A673 (cell line): ENCODE results near the gene PARN. TPM values are rescaled to one million over a fixed set of nuclear protein-coding genes. Genes with fewer than 3 reads are reported as not detected.
A peak's percentile ranks its signal among the peaks of the same experiment; 100 is the strongest.

ENCODE experiments used
- BruUV-seq: library from RNA; stranded (reverse); fragments of 400-500 nt; replicated peaks from 2 replicates; lab custom pipeline; 2021; lab: Mats Ljungman, UMichigan
- CTCF ChIA-PET: fragments of 300-600 bp; sonication (Branson Sonifier 250); formaldehyde crosslinking; loops from one replicate; lab custom pipeline; 2022; ENCODE audit warnings: antibody characterized with exemption; lab: Charles Lee
- POLR2A ChIA-PET: fragments of 300-600 bp; sonication (Branson Sonifier 250); formaldehyde crosslinking; loops from one replicate; lab custom pipeline; 2022; ENCODE audit warnings: antibody characterized with exemption; ENCODE audit not compliant: low non-redundant PET; lab: Charles Lee
- DNase-seq: peaks from one replicate; pipeline ENCODE4 v3.0.0-alpha.2; 2015; ENCODE audit warnings: low spot score
- H3K27ac ChIP-seq: fragments of 200-600 bp; sonication (generic); 2 replicates; pipeline ENCODE4 v1.5.1; 2016; ENCODE audit warnings: mixed run types, low read depth, mild to moderate bottlenecking, mixed read lengths, antibody characterized with exemption, low read length; ENCODE audit not compliant: poor library complexity, severe bottlenecking
- H3K27me3 ChIP-seq: fragments of 200-600 bp; sonication (generic); replicated peaks from 2 replicates; pipeline ENCODE4 v1.6.1; 2017; ENCODE audit warnings: mixed run types, low read depth, mild to moderate bottlenecking, mixed read lengths, antibody characterized with exemption, low read length; ENCODE audit not compliant: insufficient read depth, poor library complexity
- H3K36me3 ChIP-seq: fragments of 200-600 bp; sonication (generic); 2 replicates; pipeline ENCODE4 v1.6.1; 2016; ENCODE audit warnings: mixed run types, mild to moderate bottlenecking, mixed read lengths, antibody characterized with exemption, low read length; ENCODE audit not compliant: insufficient read depth, poor library complexity, severe bottlenecking
- H3K4me1 ChIP-seq: fragments of 200-600 bp; sonication (generic); 2 replicates; pipeline ENCODE4 v1.6.1; 2017; ENCODE audit warnings: mixed run types, mild to moderate bottlenecking, mixed read lengths, antibody characterized with exemption, low read length; ENCODE audit not compliant: insufficient read depth, poor library complexity, severe bottlenecking
- H3K4me3 ChIP-seq: fragments of 200-600 bp; sonication (generic); 2 replicates; pipeline ENCODE4 v1.5.1; 2016; ENCODE audit warnings: low read depth, mixed run types, mild to moderate bottlenecking, mixed read lengths, low read length; ENCODE audit not compliant: poor library complexity, severe bottlenecking
- H3K9me3 ChIP-seq: fragments of 200-600 bp; sonication (generic); 2 replicates; pipeline ENCODE4 v1.6.1; 2016; ENCODE audit warnings: mixed run types, low read depth, mild to moderate bottlenecking, mixed read lengths, antibody characterized with exemption, low read length; ENCODE audit not compliant: poor library complexity, severe bottlenecking
- EZH2 ChIP-seq: fragments of 200-600 bp; sonication (generic); IDR thresholded peaks from 2 replicates; pipeline ENCODE4 v1.6.1; 2017; ENCODE audit warnings: borderline replicate concordance, low read depth, mild to moderate bottlenecking, mixed read lengths, antibody characterized with exemption, low read length; ENCODE audit not compliant: poor library complexity, severe bottlenecking
- intact Hi-C: fragments of 100-400 bp; cut with micrococcal nuclease; formaldehyde crosslinking; loops from one replicate; pipeline ENCODE4 v1.10.0; 2022; ENCODE audit not compliant: unreplicated experiment
- total RNA-seq: library from RNA; stranded (reverse); gene quantifications from 2 replicates; pipeline ENCODE4 v1.2.3, GENCODE V29; 2021
- TF ChIP-seq, protein P1 (sequence below): fragments of 300-800, 200-600 bp; sonication (generic); conservative IDR thresholded peaks from 2 replicates; pipeline ENCODE4 v1.5.1; 2017; ENCODE audit warnings: low read depth, mild to moderate bottlenecking, antibody characterized with exemption, low read length, moderate library complexity, mixed read lengths

PARN gene
- total RNA-seq, 1 experiment from 2014 or later: 37.5 TPM

DNA sequence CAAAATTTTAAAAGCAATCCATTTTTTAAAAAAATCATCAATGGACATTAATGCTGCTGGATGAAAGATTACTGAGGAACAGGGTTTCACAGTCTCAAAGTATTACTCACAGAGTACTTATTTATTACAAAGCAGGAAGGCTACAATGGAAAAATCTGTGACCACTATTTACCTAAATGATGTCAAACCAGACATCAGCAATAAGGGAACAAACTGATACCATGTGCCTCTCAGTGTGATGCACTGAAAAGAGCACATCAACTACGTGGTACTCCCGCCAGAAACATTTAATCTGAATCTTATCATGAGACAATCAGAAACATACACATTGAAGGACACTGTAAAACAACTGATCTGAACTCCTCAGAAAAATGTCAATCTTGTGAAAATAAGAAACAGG lies 124.2 kb downstream of the PARN start:
- Histone ChIP-seq H3K27ac (no peak overlapping the region), H3K4me3 (no peak overlapping the region), H3K27me3 (no peaks in the 10 kb centered on the region), H3K36me3 (no peaks in the 10 kb centered on the region), H3K9me3 (no peaks in the 10 kb centered on the region), H3K4me1 (peaks cover 12% of the 10 kb centered on the region)
- no peak for DNase-seq
- ChIA-PET POLR2A (no interaction called here), CTCF (no interaction called here)
- intact Hi-C loops: no loop called here
- TF ChIP-seq, protein P1, sequence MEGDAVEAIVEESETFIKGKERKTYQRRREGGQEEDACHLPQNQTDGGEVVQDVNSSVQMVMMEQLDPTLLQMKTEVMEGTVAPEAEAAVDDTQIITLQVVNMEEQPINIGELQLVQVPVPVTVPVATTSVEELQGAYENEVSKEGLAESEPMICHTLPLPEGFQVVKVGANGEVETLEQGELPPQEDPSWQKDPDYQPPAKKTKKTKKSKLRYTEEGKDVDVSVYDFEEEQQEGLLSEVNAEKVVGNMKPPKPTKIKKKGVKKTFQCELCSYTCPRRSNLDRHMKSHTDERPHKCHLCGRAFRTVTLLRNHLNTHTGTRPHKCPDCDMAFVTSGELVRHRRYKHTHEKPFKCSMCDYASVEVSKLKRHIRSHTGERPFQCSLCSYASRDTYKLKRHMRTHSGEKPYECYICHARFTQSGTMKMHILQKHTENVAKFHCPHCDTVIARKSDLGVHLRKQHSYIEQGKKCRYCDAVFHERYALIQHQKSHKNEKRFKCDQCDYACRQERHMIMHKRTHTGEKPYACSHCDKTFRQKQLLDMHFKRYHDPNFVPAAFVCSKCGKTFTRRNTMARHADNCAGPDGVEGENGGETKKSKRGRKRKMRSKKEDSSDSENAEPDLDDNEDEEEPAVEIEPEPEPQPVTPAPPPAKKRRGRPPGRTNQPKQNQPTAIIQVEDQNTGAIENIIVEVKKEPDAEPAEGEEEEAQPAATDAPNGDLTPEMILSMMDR: no peak
- no peak for TF ChIP-seq EZH2
- BruUV-seq: no TSS peak

DNA sequence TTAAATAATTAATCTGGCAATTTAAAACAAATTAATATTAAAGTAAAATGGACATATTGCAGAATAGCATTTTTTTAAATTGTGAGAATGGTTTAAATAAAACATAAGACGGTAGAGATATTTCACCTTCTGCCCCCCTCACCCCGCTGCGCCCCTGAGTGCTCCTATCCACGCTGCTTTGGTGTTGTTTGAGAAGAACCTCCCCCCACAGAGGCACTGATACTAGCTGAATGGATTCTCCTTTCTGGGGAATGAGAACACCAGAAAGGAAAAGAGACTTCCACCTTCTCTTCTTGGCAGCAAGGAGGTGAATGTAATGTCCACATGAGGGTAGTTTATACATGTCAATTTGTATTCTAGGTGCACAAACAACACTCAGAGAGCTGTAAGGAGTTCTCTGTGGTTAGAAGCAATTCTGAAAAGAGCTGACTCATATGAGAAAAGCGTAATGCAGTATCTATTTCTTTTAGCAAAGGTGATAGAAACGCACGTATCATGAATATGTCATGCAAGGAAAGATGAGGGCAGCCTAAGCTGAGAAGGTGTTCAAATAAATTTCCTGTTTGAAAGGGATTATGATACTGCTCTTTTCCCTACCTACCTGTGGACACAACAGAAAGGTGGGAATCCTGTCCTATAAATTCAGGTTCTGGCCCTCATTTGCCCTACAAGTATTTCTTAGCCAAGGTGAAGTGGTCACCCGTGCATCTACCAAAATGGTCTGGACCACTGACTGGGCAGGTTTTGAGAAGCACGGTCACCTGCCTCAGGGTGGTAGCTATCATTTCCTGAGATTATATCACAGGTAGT lies 126.9 kb downstream of the PARN start:
- DNase-seq: no peak
- Histone ChIP-seq H3K36me3 (no peaks in the 10 kb centered on the region), H3K4me3 (no peak overlapping the region), H3K27me3 (no peaks in the 10 kb centered on the region), H3K4me1 (peaks cover 12% of the 10 kb centered on the region), H3K27ac (no peak overlapping the region), H3K9me3 (no peaks in the 10 kb centered on the region)
- ChIA-PET CTCF (no interaction called here), POLR2A (no interaction called here)
- intact Hi-C loops: no loop called here
- BruUV-seq: no TSS peak
- no peak for TF ChIP-seq EZH2
- TF ChIP-seq, protein P1: no peak

DNA sequence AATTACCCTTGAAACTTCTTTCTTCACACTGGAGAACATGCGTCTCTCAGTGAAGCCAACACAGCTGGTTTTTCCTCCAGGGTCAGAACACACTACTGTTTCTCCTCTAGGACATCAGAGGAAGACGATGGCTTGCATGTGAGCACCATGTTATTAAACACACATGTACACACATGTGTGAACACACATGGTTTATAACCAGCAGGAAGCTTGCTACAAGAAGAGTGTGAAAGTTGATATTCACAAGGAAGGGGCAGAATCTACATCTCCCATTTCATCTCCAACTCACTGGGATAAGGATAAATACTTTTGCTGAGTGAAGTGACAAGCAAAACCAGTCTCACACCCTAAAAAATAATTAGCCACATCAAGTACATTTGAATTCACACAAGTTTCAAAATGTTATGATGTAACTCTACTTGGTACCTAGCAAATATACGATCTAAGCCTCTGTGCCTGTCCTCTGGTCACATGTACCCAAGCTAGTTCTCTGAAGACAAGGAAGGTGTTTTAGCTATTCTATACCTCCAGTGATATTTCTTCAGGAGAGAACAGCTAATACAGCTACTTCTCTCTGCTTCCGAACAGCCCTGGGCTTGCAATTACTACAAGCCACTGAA lies 127.7 kb downstream of the PARN start:
- POLR2A ChIA-PET: no interaction called here
- DNase-seq: no peak
- peak overlapping the region; percentile 35 for H3K27ac ChIP-seq
- TF ChIP-seq, protein P1: no peak
- TF ChIP-seq EZH2: no peak
- BruUV-seq: no TSS peak
- intact Hi-C loops: no loop called here
- peaks cover 12% of the 10 kb centered on the region for H3K4me1 ChIP-seq
- CTCF ChIA-PET: no interaction called here
- H3K9me3 ChIP-seq: no peaks in the 10 kb centered on the region
- no peak overlapping the region for H3K4me3 ChIP-seq
- H3K27me3 ChIP-seq: no peaks in the 10 kb centered on the region
- no peaks in the 10 kb centered on the region for H3K36me3 ChIP-seq
